ENCODE results near the gene ANO7. TPM values are rescaled to one million over a fixed set of nuclear protein-coding genes. Genes with fewer than 3 reads are reported as not detected.

Gene ANO7
- total RNA-seq, 1 experiment from 2014 or later = 5.2 TPM

DNA sequence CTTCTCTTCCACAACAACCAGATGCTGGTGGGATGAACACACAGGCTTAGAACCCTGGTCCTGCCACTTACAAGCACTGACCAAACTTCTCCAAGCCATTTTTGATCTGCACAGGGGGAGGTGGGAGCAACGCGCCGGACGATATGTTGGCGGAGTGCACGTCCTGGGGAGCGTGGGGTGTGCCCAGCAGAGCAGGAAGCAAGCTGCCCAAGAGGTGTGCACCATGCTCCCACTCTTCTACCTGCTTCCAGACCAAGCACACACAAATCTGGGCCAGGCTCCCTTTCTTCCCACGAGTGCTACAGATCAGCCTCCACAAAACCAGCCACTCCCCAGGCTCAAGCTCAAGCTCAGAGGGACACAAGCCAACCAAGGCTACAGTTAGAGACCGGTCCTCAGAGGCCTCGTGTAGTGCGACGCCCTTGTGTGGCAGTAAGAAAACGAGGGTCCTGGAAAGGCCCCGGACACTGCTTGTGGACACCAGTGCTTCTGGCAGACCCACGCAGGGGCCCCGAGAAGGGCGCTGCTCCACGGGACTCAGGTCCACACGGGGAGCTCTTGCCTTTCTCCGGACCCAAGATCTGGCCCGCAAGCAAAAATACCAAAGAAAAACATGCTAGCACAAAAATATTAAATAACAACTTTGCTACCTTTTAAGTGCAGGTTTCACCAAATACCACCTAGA lies 52.0 kb downstream of the ANO7 start:
- Histone ChIP-seq H2AK5ac (ENCODE audit: insufficient read length, low read length) (no peak overlapping the region), H3K79me2 (ENCODE audit: insufficient read depth, low read length) (no peaks in the 10 kb centered on the region), H3K9me3 (ENCODE audit: control insufficient read depth, low read depth, low read length) (no peaks in the 10 kb centered on the region), H3T11ph (ENCODE audit: low read length) (no peak overlapping the region), H2BK15ac (ENCODE audit: low read depth, low read length) (no peak overlapping the region), H2BK5ac (ENCODE audit: insufficient read length, low read length) (no peak overlapping the region), H3K27ac (ENCODE audit: insufficient read length, low read depth, low read length) (no peak overlapping the region), H3K4me2 (ENCODE audit: insufficient read depth, insufficient read length, low read length) (no peak overlapping the region), H3K9ac (ENCODE audit: extremely low read depth, insufficient read length, low read length) (no peak overlapping the region), H3K23ac (ENCODE audit: insufficient read length, low read depth, low read length) (no peak overlapping the region), H3K14ac (ENCODE audit: insufficient read depth, low read length) (no peak overlapping the region), H4K91ac (ENCODE audit: insufficient read length, low read depth, low read length) (no peak overlapping the region), H2BK120ac (ENCODE audit: low read depth, low read length, poor library complexity, severe bottlenecking) (no peak overlapping the region), H3K18ac (ENCODE audit: insufficient read length, low read depth, low read length) (no peak overlapping the region), H3K27me3 (ENCODE audit: insufficient read depth, low read length) (no peaks in the 10 kb centered on the region), H3K4ac (ENCODE audit: low read depth, low read length) (no peak overlapping the region), H3K23me2 (ENCODE audit: insufficient read length, low read depth, low read length, poor library complexity, severe bottlenecking) (no peaks in the 10 kb centered on the region), H4K8ac (replicated peaks; ENCODE audit: insufficient read length, low read depth, low read length) (no peak overlapping the region), H4K5ac (ENCODE audit: insufficient read length, low read depth, low read length) (no peak overlapping the region), H2BK20ac (ENCODE audit: low read depth, low read length, poor library complexity, severe bottlenecking) (no peak overlapping the region), H3K4me1 (ENCODE audit: insufficient read depth, low read length) (no peaks in the 10 kb centered on the region), H4K20me1 (ENCODE audit: control insufficient read depth, insufficient read depth, insufficient read length) (no peaks in the 10 kb centered on the region), H3K79me1 (ENCODE audit: insufficient read depth, low read depth, low read length, poor library complexity, severe bottlenecking) (peaks cover 3% of the 10 kb centered on the region), H2AFZ (ENCODE audit: low read length) (no peak overlapping the region), H3K56ac (ENCODE audit: insufficient read length, low read depth, low read length) (no peak overlapping the region), H2BK12ac (ENCODE audit: insufficient read length, low read depth, low read length) (no peak overlapping the region)
- no CpG with 5 or more reads among the region's 21 CpGs for WGBS (ENCODE audit: extremely low coverage, insufficient read length, low lambda C conversion rate)
- no peak for DNase-seq
- no peak overlapping the region for H3K4me3 Mint-ChIP-seq
- H3K9me3 Mint-ChIP-seq = no peaks in the 10 kb centered on the region
- peaks cover 70 to 96% (median 91%) of the 10 kb centered on the region in 3 experiments for H3K36me3 Mint-ChIP-seq (ENCODE audit: insufficient read depth in 1 of 3, low read depth in 3 of 3)
- H3K27me3 Mint-ChIP-seq (ENCODE audit: low read depth) = no peaks in the 10 kb centered on the region
- TF ChIP-seq, protein P1, sequence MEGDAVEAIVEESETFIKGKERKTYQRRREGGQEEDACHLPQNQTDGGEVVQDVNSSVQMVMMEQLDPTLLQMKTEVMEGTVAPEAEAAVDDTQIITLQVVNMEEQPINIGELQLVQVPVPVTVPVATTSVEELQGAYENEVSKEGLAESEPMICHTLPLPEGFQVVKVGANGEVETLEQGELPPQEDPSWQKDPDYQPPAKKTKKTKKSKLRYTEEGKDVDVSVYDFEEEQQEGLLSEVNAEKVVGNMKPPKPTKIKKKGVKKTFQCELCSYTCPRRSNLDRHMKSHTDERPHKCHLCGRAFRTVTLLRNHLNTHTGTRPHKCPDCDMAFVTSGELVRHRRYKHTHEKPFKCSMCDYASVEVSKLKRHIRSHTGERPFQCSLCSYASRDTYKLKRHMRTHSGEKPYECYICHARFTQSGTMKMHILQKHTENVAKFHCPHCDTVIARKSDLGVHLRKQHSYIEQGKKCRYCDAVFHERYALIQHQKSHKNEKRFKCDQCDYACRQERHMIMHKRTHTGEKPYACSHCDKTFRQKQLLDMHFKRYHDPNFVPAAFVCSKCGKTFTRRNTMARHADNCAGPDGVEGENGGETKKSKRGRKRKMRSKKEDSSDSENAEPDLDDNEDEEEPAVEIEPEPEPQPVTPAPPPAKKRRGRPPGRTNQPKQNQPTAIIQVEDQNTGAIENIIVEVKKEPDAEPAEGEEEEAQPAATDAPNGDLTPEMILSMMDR (conservative IDR thresholded peaks at IDR 0.05) = no peak
- H3K4me1 Mint-ChIP-seq = no peaks in the 10 kb centered on the region
- H3K27ac Mint-ChIP-seq = no peak overlapping the region; a peak in 1 of 7 replicates
